ENCODE results near the gene KHDC4.
"Not testable (repeated sequence)": the region's sequence is repeated elsewhere in the genome, so short reads cannot be mapped to it uniquely, and the experiment has no call there.

Gene KHDC4

DNA sequence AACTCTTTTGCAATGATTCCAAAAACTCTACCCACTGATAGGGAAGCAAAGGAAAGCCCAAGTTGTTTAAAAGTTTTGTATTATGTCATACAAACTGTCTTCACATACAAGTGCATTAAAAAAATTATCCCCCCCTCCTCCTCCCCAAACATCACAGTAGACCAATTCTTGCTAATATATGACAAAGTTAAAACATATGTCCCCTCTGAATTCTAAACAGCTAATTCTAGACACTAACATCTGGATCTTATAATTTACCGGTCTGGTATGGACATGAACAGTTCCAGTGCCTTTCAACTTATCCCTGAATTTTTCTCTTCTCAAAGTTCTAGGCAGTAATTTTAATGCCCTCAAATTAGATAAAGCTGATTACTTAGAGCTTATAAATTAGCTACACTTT lies 36.5 kb downstream of the KHDC4 start:
- H3K79me2 ChIP-seq (ENCODE audit: insufficient read depth, low read length), result no peaks in the 10 kb centered on the region
- H3K9ac ChIP-seq (ENCODE audit: low read depth, low read length, poor library complexity, severe bottlenecking), result no peak overlapping the region

DNA sequence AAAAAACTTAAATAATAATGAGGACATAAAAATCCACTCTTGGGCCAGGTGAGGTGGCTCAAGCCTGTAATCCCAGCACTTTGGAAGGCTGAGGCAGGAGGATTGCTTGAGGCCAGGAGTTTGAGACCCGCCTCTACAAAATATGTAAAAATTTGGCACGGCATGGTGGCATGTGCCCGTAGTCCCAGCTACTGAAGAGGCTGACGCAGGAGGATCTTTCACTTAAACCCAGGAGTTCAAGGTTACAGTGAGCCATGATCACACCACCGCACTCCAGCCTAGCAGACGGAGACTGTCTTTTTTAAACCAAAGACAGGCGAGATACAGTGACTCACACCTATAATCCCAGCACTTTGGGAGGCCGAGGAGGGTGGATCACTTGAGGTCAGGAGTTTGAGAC lies 37.7 kb downstream of the KHDC4 start:
- not testable (repeated sequence) for H3K4me1 ChIP-seq (ENCODE audit: insufficient read depth, low read length, poor library complexity, severe bottlenecking); H3K4me2 ChIP-seq (ENCODE audit: low read depth, low read length, poor library complexity, severe bottlenecking); H3K9me2 ChIP-seq (replicated peaks; ENCODE audit: low read depth, low read length); H3K79me2 ChIP-seq (ENCODE audit: insufficient read depth, low read length); H4K20me1 ChIP-seq (ENCODE audit: insufficient read depth, low read length, poor library complexity, severe bottlenecking); H2AFZ ChIP-seq (ENCODE audit: low read length); H3K9ac ChIP-seq (ENCODE audit: low read depth, low read length, poor library complexity, severe bottlenecking); H3K4me3 ChIP-seq (ENCODE audit: low read length, poor library complexity, severe bottlenecking); H3K9me3 ChIP-seq (ENCODE audit: insufficient read depth, low read depth, low read length); H3F3A ChIP-seq (ENCODE audit: low read depth); H3K27me3 ChIP-seq (ENCODE audit: insufficient read depth, low read length, poor library complexity, severe bottlenecking)
- peaks cover 26% of the 10 kb centered on the region; the same call in 1 of the 2 replicates for H3K36me3 ChIP-seq (ENCODE audit: insufficient read depth, low read length)

More for the DNA sequence above, 36.5 kb downstream of the KHDC4 start:
- no peaks in the 10 kb centered on the region for H3K27me3 ChIP-seq (ENCODE audit: insufficient read depth, low read length, poor library complexity, severe bottlenecking)
- H3K9me3 ChIP-seq (ENCODE audit: insufficient read depth, low read depth, low read length), result no peaks in the 10 kb centered on the region
- no peak overlapping the region for H3K4me2 ChIP-seq (ENCODE audit: low read depth, low read length, poor library complexity, severe bottlenecking)
- H2AFZ ChIP-seq (ENCODE audit: low read length), result no peak overlapping the region
- H3K36me3 ChIP-seq (ENCODE audit: insufficient read depth, low read length), result peaks cover 29% of the 10 kb centered on the region; the same call in 1 of the 2 replicates
- H3K9me2 ChIP-seq (replicated peaks; ENCODE audit: low read depth, low read length), result no peaks in the 10 kb centered on the region
- H3F3A ChIP-seq (ENCODE audit: low read depth), result 0 out of 2 replicates have a peak, but pooled peaks cover 3% of the 10 kb centered on the region
- H4K20me1 ChIP-seq (ENCODE audit: insufficient read depth, low read length, poor library complexity, severe bottlenecking), result no peaks in the 10 kb centered on the region
- peaks cover 6% of the 10 kb centered on the region for H3K4me1 ChIP-seq (ENCODE audit: insufficient read depth, low read length, poor library complexity, severe bottlenecking)
- no peak overlapping the region for H3K4me3 ChIP-seq (ENCODE audit: low read length, poor library complexity, severe bottlenecking)
- TF ChIP-seq EZH2phosphoT487 (IDR thresholded peaks at IDR 0.05; ENCODE audit: borderline replicate concordance), result no peak
- TF ChIP-seq, protein P1, sequence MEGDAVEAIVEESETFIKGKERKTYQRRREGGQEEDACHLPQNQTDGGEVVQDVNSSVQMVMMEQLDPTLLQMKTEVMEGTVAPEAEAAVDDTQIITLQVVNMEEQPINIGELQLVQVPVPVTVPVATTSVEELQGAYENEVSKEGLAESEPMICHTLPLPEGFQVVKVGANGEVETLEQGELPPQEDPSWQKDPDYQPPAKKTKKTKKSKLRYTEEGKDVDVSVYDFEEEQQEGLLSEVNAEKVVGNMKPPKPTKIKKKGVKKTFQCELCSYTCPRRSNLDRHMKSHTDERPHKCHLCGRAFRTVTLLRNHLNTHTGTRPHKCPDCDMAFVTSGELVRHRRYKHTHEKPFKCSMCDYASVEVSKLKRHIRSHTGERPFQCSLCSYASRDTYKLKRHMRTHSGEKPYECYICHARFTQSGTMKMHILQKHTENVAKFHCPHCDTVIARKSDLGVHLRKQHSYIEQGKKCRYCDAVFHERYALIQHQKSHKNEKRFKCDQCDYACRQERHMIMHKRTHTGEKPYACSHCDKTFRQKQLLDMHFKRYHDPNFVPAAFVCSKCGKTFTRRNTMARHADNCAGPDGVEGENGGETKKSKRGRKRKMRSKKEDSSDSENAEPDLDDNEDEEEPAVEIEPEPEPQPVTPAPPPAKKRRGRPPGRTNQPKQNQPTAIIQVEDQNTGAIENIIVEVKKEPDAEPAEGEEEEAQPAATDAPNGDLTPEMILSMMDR (conservative IDR thresholded peaks at IDR 0.05; ENCODE audit: low read length), result no peak

DNA sequence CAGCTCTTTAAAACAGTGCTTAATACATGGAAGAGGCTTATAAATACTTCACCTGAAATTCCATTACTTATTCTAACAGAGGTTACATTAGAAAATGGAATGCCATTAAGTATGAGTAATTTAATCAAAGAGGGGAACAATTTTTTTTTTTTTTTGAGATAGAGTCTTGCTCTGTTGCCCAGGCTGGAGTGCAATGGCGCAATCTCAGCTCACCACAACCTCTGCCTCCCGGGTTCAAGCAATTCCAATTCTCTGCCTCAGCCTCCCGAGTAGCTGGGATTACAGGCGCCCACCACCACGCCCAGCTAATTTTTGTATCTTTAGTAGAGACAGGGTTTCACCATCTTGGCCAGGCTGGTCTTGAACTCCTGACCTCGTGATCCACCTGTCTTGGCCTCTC lies 38.6 kb downstream of the KHDC4 start:
- not testable (repeated sequence) for H3K27me3 ChIP-seq (ENCODE audit: insufficient read depth, low read length, poor library complexity, severe bottlenecking); H3K9ac ChIP-seq (ENCODE audit: low read depth, low read length, poor library complexity, severe bottlenecking); H3K4me1 ChIP-seq (ENCODE audit: insufficient read depth, low read length, poor library complexity, severe bottlenecking); H3K9me2 ChIP-seq (replicated peaks; ENCODE audit: low read depth, low read length); H3K4me2 ChIP-seq (ENCODE audit: low read depth, low read length, poor library complexity, severe bottlenecking); H4K20me1 ChIP-seq (ENCODE audit: insufficient read depth, low read length, poor library complexity, severe bottlenecking); H2AFZ ChIP-seq (ENCODE audit: low read length); H3K9me3 ChIP-seq (ENCODE audit: insufficient read depth, low read depth, low read length); H3F3A ChIP-seq (ENCODE audit: low read depth); H3K4me3 ChIP-seq (ENCODE audit: low read length, poor library complexity, severe bottlenecking); H3K79me2 ChIP-seq (ENCODE audit: insufficient read depth, low read length)
- peaks cover 17% of the 10 kb centered on the region; the same call in 1 of the 2 replicates for H3K36me3 ChIP-seq (ENCODE audit: insufficient read depth, low read length)

DNA sequence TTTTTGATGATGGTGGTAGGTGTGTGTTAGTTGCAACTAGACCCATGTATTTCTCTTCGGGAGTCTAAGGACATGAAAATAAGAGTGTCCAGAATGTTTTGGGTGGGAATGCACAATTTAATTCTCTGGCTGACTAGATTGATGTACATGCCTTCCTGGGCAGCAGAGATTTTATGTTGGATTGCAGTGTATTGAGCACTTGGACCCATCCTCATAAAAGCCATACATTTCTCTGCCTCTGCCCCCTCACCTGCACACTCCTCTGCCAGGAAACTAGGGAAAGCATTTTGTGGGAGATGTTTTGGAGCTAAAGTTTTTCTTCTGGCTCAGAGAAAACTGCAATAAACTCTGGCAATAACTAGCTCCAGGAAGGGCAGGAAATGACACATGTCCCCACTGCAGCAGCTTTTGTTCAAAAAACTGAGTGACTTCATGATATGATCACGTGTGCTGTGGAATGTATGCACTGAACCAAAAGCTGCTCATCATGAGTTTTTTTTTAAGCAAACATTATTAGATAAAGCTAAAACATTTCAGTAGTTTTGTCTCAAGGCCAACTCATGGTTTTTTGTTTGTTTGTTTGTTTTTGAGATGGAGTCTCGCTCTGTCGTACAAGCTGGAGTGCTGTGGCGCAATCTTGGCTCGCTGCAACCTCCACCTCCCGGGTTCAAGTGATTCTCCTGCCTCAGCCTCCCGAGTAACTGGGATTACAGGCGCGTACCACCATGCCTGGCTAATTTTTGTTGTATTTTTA lies 40.6 kb downstream of the KHDC4 start:
- no peaks in the 10 kb centered on the region for H3K9me2 ChIP-seq (replicated peaks; ENCODE audit: low read depth, low read length)
- H3K79me2 ChIP-seq (ENCODE audit: insufficient read depth, low read length), result no peaks in the 10 kb centered on the region
- H2AFZ ChIP-seq (ENCODE audit: low read length), result peak overlapping the region; percentile 64
- H3K36me3 ChIP-seq (ENCODE audit: insufficient read depth, low read length), result no peaks in the 10 kb centered on the region
- peak overlapping the region; percentile 7 for H3K4me3 ChIP-seq (ENCODE audit: low read length, poor library complexity, severe bottlenecking)
- no peaks in the 10 kb centered on the region for H3K9me3 ChIP-seq (ENCODE audit: insufficient read depth, low read depth, low read length)
- H3K4me2 ChIP-seq (ENCODE audit: low read depth, low read length, poor library complexity, severe bottlenecking), result peak overlapping the region; percentile 51
- no peaks in the 10 kb centered on the region for H3K27me3 ChIP-seq (ENCODE audit: insufficient read depth, low read length, poor library complexity, severe bottlenecking)
- TF ChIP-seq, protein P1 (conservative IDR thresholded peaks at IDR 0.05; ENCODE audit: low read length), result no peak
- no peak for TF ChIP-seq EZH2phosphoT487 (IDR thresholded peaks at IDR 0.05; ENCODE audit: borderline replicate concordance)
- H3K9ac ChIP-seq (ENCODE audit: low read depth, low read length, poor library complexity, severe bottlenecking), result peak overlapping the region; percentile 37
- peaks cover 6% of the 10 kb centered on the region for H3K4me1 ChIP-seq (ENCODE audit: insufficient read depth, low read length, poor library complexity, severe bottlenecking)
- H3F3A ChIP-seq (ENCODE audit: low read depth), result no peaks in the 10 kb centered on the region
- no peaks in the 10 kb centered on the region for H4K20me1 ChIP-seq (ENCODE audit: insufficient read depth, low read length, poor library complexity, severe bottlenecking)
